A549 (cell line): Measurements from ENCODE around the gene ALS2. TPM values are rescaled to one million over a fixed set of nuclear protein-coding genes. Genes with fewer than 3 reads are reported as not detected.

Experiments used
- ATAC-seq, 2 experiments: fragments of 200-7000 bp in 1 of 2; fragments of >200 bp in 1 of 2; cut with Nextera tagmentation in 1 of 2; cut with Tn5 transposase in 1 of 2; 3 replicates each; pipeline versions ENCODE4 v1.8.0 to v1.9.1; 2018 to 2020; ENCODE audit warnings: mild to moderate bottlenecking in 1 of 2, moderate library complexity in 1 of 2
- CTCF ChIA-PET: fragments of 300-600 bp; sonication (Branson Sonifier 250); formaldehyde crosslinking; extraction: SDS; loops from one replicate; lab custom pipeline; 2021; ENCODE audit warnings: antibody characterized with exemption, inconsistent platforms; lab: Yijun Ruan, JAX
- POLR2A ChIA-PET: fragments of 350-600 bp; formaldehyde crosslinking; extraction: SDS; loops from one replicate; lab custom pipeline; 2021; ENCODE audit warnings: antibody characterized with exemption, inconsistent platforms; lab: Yijun Ruan, JAX
- DNase-seq, 2 experiments: peaks; one replicate each; pipeline versions ENCODE4 v3.0.0 to v3.0.0-alpha.2; 2011 to 2016; ENCODE audit warnings: low read depth in 1 of 2, low spot score in 1 of 2
- FAIRE-seq: peaks from 2 replicates; lab custom pipeline; 2011; peaks lifted over from hg19 to GRCh38; lab: Jason Lieb, UNC
- H3K27ac ChIP-seq, 2 experiments: fragments of >200 bp; sonication (Bioruptor Twin); formaldehyde crosslinking; 3 replicates each; pipeline ENCODE4 v1.5.1; 2016 to 2017
- H3K4me1 ChIP-seq: fragments of >200 bp; sonication (Bioruptor Twin); formaldehyde crosslinking; 3 replicates; pipeline ENCODE4 v1.6.1; 2016
- H3K4me2 ChIP-seq: fragments of >200 bp; sonication (Bioruptor Twin); formaldehyde crosslinking; 3 replicates; pipeline ENCODE4 v1.6.1; 2016
- H3K4me3 ChIP-seq: fragments of >200 bp; sonication (Bioruptor Twin); formaldehyde crosslinking; 3 replicates; pipeline ENCODE4 v1.5.1; 2016
- H3K9me3 ChIP-seq: fragments of >200 bp; sonication (Bioruptor Twin); formaldehyde crosslinking; 3 replicates; pipeline ENCODE4 v1.6.1; 2016
- ATOH8 ChIP-seq: fragments of 250-450 bp; sonication (Bioruptor Pico); IDR thresholded peaks from 2 replicates; pipeline ENCODE4 v1.5.0; 2020; ENCODE audit warnings: low read depth, mild to moderate bottlenecking, moderate library complexity
- CBX2 ChIP-seq: fragments of 200-600 bp; sonication (generic); IDR thresholded peaks from 2 replicates; pipeline ENCODE4 v1.6.1; 2016; ENCODE audit warnings: low read depth, mild to moderate bottlenecking, borderline replicate concordance
- CHD2 ChIP-seq: fragments of 150-350 bp; IDR thresholded peaks from 2 replicates; pipeline ENCODE4 v1.6.1; 2014; ENCODE audit warnings: low read length; ENCODE audit not compliant: partially characterized antibody
- CHD4 ChIP-seq: fragments of 200-600 bp; sonication (generic); IDR thresholded peaks from 2 replicates; pipeline ENCODE4 v1.6.1; 2016; ENCODE audit warnings: antibody characterized with exemption, mild to moderate bottlenecking, borderline replicate concordance
- EHF ChIP-seq: fragments of 250-450 bp; sonication (Bioruptor Pico); IDR thresholded peaks from 2 replicates; pipeline ENCODE4 v1.5.0; 2020; ENCODE audit warnings: mild to moderate bottlenecking
- EP300 ChIP-seq, 2 experiments: fragments of >200 bp; sonication (Bioruptor Twin); formaldehyde crosslinking; IDR thresholded peaks; 2 replicates in 1 of 2; 3 replicates in 1 of 2; pipeline ENCODE4 v1.6.1; 2016 to 2017
- ESRRA ChIP-seq: fragments of 150-350 bp; IDR thresholded peaks from 2 replicates; pipeline ENCODE4 v1.6.1; 2014; ENCODE audit warnings: mild to moderate bottlenecking, low read length, borderline replicate concordance
- FOXS1 ChIP-seq: fragments of 250-450 bp; sonication (Bioruptor Pico); IDR thresholded peaks from 2 replicates; pipeline ENCODE4 v1.5.0; 2020; ENCODE audit warnings: mild to moderate bottlenecking, moderate library complexity
- GATA3 ChIP-seq: IDR thresholded peaks from 2 replicates; pipeline ENCODE4 v1.6.1; 2012; ENCODE audit warnings: borderline replicate concordance
- HES2 ChIP-seq: fragments of >200 bp; sonication (Bioruptor Twin); formaldehyde crosslinking; IDR thresholded peaks from 2 replicates; pipeline ENCODE4 v1.6.1; 2016
- HEYL ChIP-seq: fragments of 250-450 bp; sonication (Bioruptor Pico); IDR thresholded peaks from 2 replicates; pipeline ENCODE4 v1.8.0; 2021; ENCODE audit warnings: mild to moderate bottlenecking, moderate library complexity
- MAX ChIP-seq: IDR thresholded peaks from 2 replicates; pipeline ENCODE4 v1.6.1; 2012
- PBX3 ChIP-seq: IDR thresholded peaks from 2 replicates; pipeline ENCODE4 v1.6.1; 2012
- PHF8 ChIP-seq: fragments of 200-600 bp; sonication (generic); IDR thresholded peaks from 2 replicates; pipeline ENCODE4 v1.6.1; 2016; ENCODE audit warnings: low read depth, mild to moderate bottlenecking, antibody characterized with exemption, moderate library complexity, borderline replicate concordance
- RARB ChIP-seq: fragments of 250-450 bp; sonication (Bioruptor Pico); IDR thresholded peaks from 2 replicates; pipeline ENCODE4 v1.8.0; 2021; ENCODE audit warnings: mild to moderate bottlenecking, moderate library complexity
- RCOR1 ChIP-seq: fragments of 150-350 bp; IDR thresholded peaks from 2 replicates; pipeline ENCODE4 v1.6.1; 2014; ENCODE audit warnings: antibody characterized with exemption, low read length, low read depth
- RFX5 ChIP-seq: fragments of 450-650 bp; IDR thresholded peaks from 2 replicates; pipeline ENCODE4 v1.7.1; 2014; ENCODE audit warnings: antibody characterized with exemption, mild to moderate bottlenecking, moderate library complexity
- RNF2 ChIP-seq: fragments of 200-600 bp; sonication (generic); IDR thresholded peaks from 2 replicates; pipeline ENCODE4 v1.6.1; 2016; ENCODE audit warnings: low read depth, mild to moderate bottlenecking, antibody characterized with exemption, moderate library complexity, borderline replicate concordance
- SREBF2 ChIP-seq: fragments of 450-650 bp; IDR thresholded peaks from 2 replicates; pipeline ENCODE4 v1.6.1; 2014; ENCODE audit warnings: mild to moderate bottlenecking, moderate library complexity
- TP53 ChIP-seq: fragments of 250-450 bp; sonication (Bioruptor Pico); IDR thresholded peaks from 2 replicates; pipeline ENCODE4 v1.5.0; 2021; ENCODE audit warnings: mild to moderate bottlenecking, moderate library complexity
- ZNF302 ChIP-seq: fragments of 250-450 bp; sonication (Bioruptor Pico); IDR thresholded peaks from 2 replicates; pipeline ENCODE4 v1.9.0; 2021; ENCODE audit warnings: inconsistent platforms, mild to moderate bottlenecking, moderate library complexity
- ZSCAN20 ChIP-seq: fragments of 250-450 bp; sonication (Bioruptor Pico); IDR thresholded peaks from 2 replicates; pipeline ENCODE4 v1.8.0; 2022; ENCODE audit warnings: mild to moderate bottlenecking, moderate library complexity
- WGBS: methylation state at CpG from one replicate; pipeline ENCODE4 v1.1.6; 2017; ENCODE audit errors: missing lambda C conversion rate; 5-methylcytosine and 5-hydroxymethylcytosine counted together
- polyA plus RNA-seq, 4 experiments: library from polyadenylated mRNA; depleted of rRNA in 3 of 4; stranded (reverse); fragments of >200 nt; fragmentation: RNase III in 1 of 4; extraction: RNeasy Plus Mini Kit Qiagen cat#74134 plus additional on column Dnase treatment in 1 of 4; gene quantifications; 2 replicates in 3 of 4; 3 replicates in 1 of 4; pipeline ENCODE4 v1.2.3, GENCODE V29; 2011 to 2017
- TF ChIP-seq, protein P1 (sequence below): fragments of 450-650 bp; IDR thresholded peaks from 2 replicates; pipeline ENCODE4 v1.6.1; 2014; ENCODE audit warnings: antibody characterized with exemption

The ALS2 gene
- polyA plus RNA-seq, 2 of the 4 experiments (the other 2 are of a cell fraction): 18.1 to 23.3 TPM

DNA sequence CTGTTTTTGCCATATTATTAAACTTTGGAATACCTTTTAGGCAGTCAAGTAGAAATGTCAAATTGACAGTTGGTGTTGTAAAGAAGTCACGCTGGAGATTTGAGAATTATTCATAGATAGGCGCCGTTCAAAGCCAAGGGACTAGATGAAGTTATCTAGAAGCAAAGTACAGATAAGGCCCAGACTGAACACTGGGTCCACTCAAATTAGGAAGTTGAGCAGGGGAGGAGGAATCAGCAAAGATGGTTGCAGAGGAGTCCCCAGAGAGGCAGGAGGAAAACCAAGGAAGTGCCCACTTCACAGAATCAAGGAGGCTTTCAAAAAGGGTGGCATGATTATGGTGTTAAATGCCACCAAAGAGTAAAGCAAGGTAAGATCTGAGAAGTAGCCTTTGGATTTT, 9.6 kb upstream of the ALS2 start (continued):
- TF ChIP-seq HEYL (CRISPR knock-in tag) (no peak), EHF (CRISPR knock-in tag) (no peak)

GRCh38 chr2:201789395-201789794, 8.7 kb upstream of the ALS2 start:
- 31% methylated on average over 2 of the region's 2 CpGs for WGBS
- POLR2A ChIA-PET: no interaction called here
- ATAC-seq: no peak
- no peak overlapping the region for H3K4me2 ChIP-seq
- no peaks in the 10 kb centered on the region for H3K9me3 ChIP-seq
- FAIRE-seq: no peak
- no peak for TF ChIP-seq EP300 (IDR thresholded peaks at IDR 0.05)
- TF ChIP-seq, protein P1, sequence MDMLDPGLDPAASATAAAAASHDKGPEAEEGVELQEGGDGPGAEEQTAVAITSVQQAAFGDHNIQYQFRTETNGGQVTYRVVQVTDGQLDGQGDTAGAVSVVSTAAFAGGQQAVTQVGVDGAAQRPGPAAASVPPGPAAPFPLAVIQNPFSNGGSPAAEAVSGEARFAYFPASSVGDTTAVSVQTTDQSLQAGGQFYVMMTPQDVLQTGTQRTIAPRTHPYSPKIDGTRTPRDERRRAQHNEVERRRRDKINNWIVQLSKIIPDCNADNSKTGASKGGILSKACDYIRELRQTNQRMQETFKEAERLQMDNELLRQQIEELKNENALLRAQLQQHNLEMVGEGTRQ: no peak
- TF ChIP-seq MAX: no peak
- no peak for TF ChIP-seq TP53 (CRISPR knock-in tag)
- TF ChIP-seq CHD4: no peak
- TF ChIP-seq RARB (CRISPR knock-in tag): no peak
- no peak for TF ChIP-seq ZSCAN20
- TF ChIP-seq ESRRA: no peak
- no peak for TF ChIP-seq PHF8
- TF ChIP-seq GATA3: no peak
- TF ChIP-seq PBX3: no peak
- TF ChIP-seq RCOR1: no peak
- DNase-seq: no peak
- H3K4me1 ChIP-seq: no peaks in the 10 kb centered on the region
- no peak overlapping the region for H3K27ac ChIP-seq
- CTCF ChIA-PET: interaction anchor here (2.4 kb wide), 1 partner anchor 389 kb away, joined by 8 read pairs; no protein-coding TSS in a partner anchor
- no peak overlapping the region for H3K4me3 ChIP-seq

DNA sequence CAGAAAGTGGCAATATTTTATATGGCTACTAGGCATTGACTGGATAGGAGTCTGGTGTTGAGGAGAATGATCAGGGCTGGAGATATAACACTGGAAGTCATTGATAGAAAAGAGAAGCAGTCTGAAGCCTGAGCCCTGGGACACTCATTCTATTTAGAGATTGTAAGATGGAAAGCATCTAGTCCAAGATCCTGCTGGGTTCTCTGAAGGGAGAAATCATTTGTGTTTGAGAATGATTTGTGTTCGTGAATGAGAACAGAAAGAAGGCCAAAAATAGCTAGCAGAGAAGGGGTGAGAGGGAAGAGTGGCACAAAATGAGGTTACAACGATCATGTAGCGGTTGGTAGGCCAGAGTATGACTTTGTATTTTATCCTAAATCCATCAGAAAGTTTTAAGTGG, 7.6 kb upstream of the ALS2 start:
- FAIRE-seq (no peak), DNase-seq (no peak), ATAC-seq (no peak)
- ChIA-PET POLR2A (interaction anchor here (0.8 kb wide), 1 partner anchor 7 kb away, joined by 3 read pairs; the partner anchor contains the start of gene ALS2), CTCF (interaction anchor here (0.6 to 2.4 kb wide), 3 partner anchors 9 to 1714 kb away, joined by 3 to 8 read pairs (median 5); no protein-coding TSS in a partner anchor)
- Histone ChIP-seq H3K9me3 (no peaks in the 10 kb centered on the region), H3K4me2 (no peak overlapping the region), H3K4me1 (no peaks in the 10 kb centered on the region), H3K4me3 (no peak overlapping the region), H3K27ac (no peak overlapping the region)
- WGBS: 59% methylated on average over 3 of the region's 3 CpGs
- TF ChIP-seq SREBF2: no peak
- no peak for TF ChIP-seq HES2

DNA sequence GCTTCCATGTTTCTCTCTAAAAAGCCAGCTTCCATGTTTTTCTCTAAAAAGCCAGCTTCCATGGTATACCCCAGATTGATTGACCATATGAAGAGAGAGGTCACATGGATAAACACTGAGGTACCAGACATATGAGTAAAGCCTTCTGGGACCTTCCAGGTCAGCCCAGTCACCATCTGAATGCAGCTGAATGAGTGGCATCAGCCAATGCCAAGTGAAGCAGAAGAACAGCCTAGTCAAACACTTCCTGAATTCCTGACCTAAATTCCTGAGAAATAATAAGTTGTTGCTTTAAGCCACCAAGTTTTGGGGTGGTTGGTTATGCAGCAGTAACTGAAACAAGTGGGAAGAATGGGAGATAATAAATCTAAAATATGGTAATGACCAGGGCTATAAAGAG, 5.7 kb upstream of the ALS2 start:
- H3K4me2 ChIP-seq: no peak overlapping the region
- TF ChIP-seq MAX: no peak
- TF ChIP-seq ZNF302 (CRISPR knock-in tag): no peak
- TF ChIP-seq RNF2: no peak
- TF ChIP-seq CHD2: no peak
- no peak for TF ChIP-seq GATA3
- TF ChIP-seq RFX5: no peak
- TF ChIP-seq CBX2: no peak
- TF ChIP-seq ATOH8 (CRISPR knock-in tag): no peak
- TF ChIP-seq FOXS1 (CRISPR knock-in tag): no peak
- no peak for DNase-seq
- ChIA-PET POLR2A (no interaction called here), CTCF (interaction anchor here (1.2 kb wide), 1 partner anchor 10 kb away, joined by 4 read pairs; no protein-coding TSS in a partner anchor)
- H3K9me3 ChIP-seq: no peaks in the 10 kb centered on the region
- H3K27ac ChIP-seq: no peak overlapping the region
- no peak for ATAC-seq
- 0 out of 3 replicates have a peak, but pooled peaks cover 3% of the 10 kb centered on the region for H3K4me1 ChIP-seq
- FAIRE-seq: no peak
- no peak overlapping the region for H3K4me3 ChIP-seq
